HCT116 (cell line): ENCODE data around the gene DNAJA2. TPM values are rescaled to one million over a fixed set of nuclear protein-coding genes. Genes with fewer than 3 reads are reported as not detected.
"Not testable (repeated sequence)": the region's sequence is repeated elsewhere in the genome, so short reads cannot be mapped to it uniquely, and the experiment has no call there.

Experiments
- ATAC-seq: fragments of 200-7000 bp; cut with Tn5 transposase; 2 replicates; pipeline ENCODE4 v1.9.1; 2020; ENCODE audit warnings: mild to moderate bottlenecking, moderate library complexity
- BruUV-seq: library from RNA; stranded (reverse); fragments of 400-500 nt; replicated peaks from 2 replicates; lab custom pipeline; 2021; lab: Mats Ljungman, UMichigan
- CTCF ChIA-PET: fragments of 300-600 bp; sonication (Branson Sonifier 250); formaldehyde crosslinking; loops from one replicate; lab custom pipeline; 2021; ENCODE audit warnings: antibody characterized with exemption; lab: Charles Lee
- POLR2A ChIA-PET: fragments of 300-600, 350-600 bp; sonication (Branson Sonifier 250); formaldehyde crosslinking; loops from one replicate; lab custom pipeline; 2021; ENCODE audit warnings: antibody characterized with exemption; lab: Charles Lee
- RAD21 ChIA-PET, 2 experiments: fragments of 300-600 bp; sonication (Branson Sonifier 250); formaldehyde crosslinking; loops; one replicate each; lab custom pipeline; 2023; ENCODE audit warnings: low total read pairs in 2 of 2; ENCODE audit not compliant: uncharacterized antibody in 2 of 2, unreplicated experiment in 2 of 2, low non-redundant PET in 1 of 2; lab: Charles Lee
- DNase-seq: peaks from one replicate; pipeline ENCODE4 v3.0.0-alpha.2; 2010; ENCODE audit warnings: low read depth, low spot score
- H2AFZ ChIP-seq: fragments of 200-600 bp; shearing (Covaris generic), sonication (generic); 2 replicates; pipeline ENCODE4 v1.6.1; 2017; ENCODE audit warnings: low read depth, mixed run types, mixed read lengths, antibody characterized with exemption, low read length; ENCODE audit not compliant: poor library complexity, severe bottlenecking
- H3K27ac ChIP-seq: 2 replicates; pipeline ENCODE4 v1.5.1; 2012; ENCODE audit warnings: low read depth, low read length
- H3K27me3 ChIP-seq: fragments of 200-600 bp; sonication (generic); 2 replicates; pipeline ENCODE4 v1.6.1; 2016; ENCODE audit warnings: mixed run types, low read length, mixed read lengths; ENCODE audit not compliant: insufficient read depth
- H3K36me3 ChIP-seq, 2 experiments: fragments of 200-500 bp in 1 of 2; fragments of 200-600 bp in 1 of 2; sonication (Bioruptor generic) in 1 of 2; sonication (generic) in 1 of 2; 2 replicates each; pipeline versions ENCODE4 v1.5.1 to v1.6.1; 2014 to 2016; ENCODE audit warnings: low read length in 2 of 2, inconsistent platforms in 1 of 2, mixed read lengths in 1 of 2, mixed run types in 1 of 2; ENCODE audit not compliant: insufficient read depth in 2 of 2, control insufficient read depth in 1 of 2
- H3K4me1 ChIP-seq, 2 experiments: fragments of 200-600 bp in 1 of 2; sonication (generic) in 1 of 2; 2 replicates each; pipeline versions ENCODE4 v1.5.1 to v1.6.1; 2012 to 2017; ENCODE audit warnings: low read length in 2 of 2, inconsistent platforms in 1 of 2, mild to moderate bottlenecking in 1 of 2, mixed read lengths in 1 of 2, mixed run types in 1 of 2, moderate library complexity in 1 of 2; ENCODE audit not compliant: insufficient read depth in 2 of 2, control insufficient read depth in 1 of 2
- H3K4me2 ChIP-seq: fragments of 200-600 bp; sonication (generic); 2 replicates; pipeline ENCODE4 v1.6.1; 2017; ENCODE audit warnings: mixed run types, low read length, mixed read lengths
- H3K4me3 ChIP-seq, 2 experiments: fragments of 200-600 bp in 1 of 2; sonication (generic) in 1 of 2; replicated peaks in 1 of 2; 2 replicates each; pipeline ENCODE4 v1.5.1; 2011 to 2016; ENCODE audit warnings: low read length in 2 of 2, control low read depth in 1 of 2, low read depth in 1 of 2, mild to moderate bottlenecking in 1 of 2, mixed read lengths in 1 of 2, mixed run types in 1 of 2
- H3K79me2 ChIP-seq: fragments of 200-600 bp; sonication (generic); 2 replicates; pipeline ENCODE4 v1.6.1; 2017; ENCODE audit warnings: mild to moderate bottlenecking, mixed run types, low read length, moderate library complexity, mixed read lengths; ENCODE audit not compliant: insufficient read depth
- H3K9ac ChIP-seq: fragments of 200-600 bp; sonication (generic); 2 replicates; pipeline ENCODE4 v1.6.1; 2016; ENCODE audit warnings: low read length, mixed read lengths
- H3K9me2 ChIP-seq: fragments of 200-600 bp; sonication (generic), shearing (Covaris generic); 2 replicates; pipeline ENCODE4 v1.6.1; 2017; ENCODE audit warnings: mixed run types, mild to moderate bottlenecking, moderate library complexity; ENCODE audit not compliant: insufficient read depth
- H3K9me3 ChIP-seq, 2 experiments: fragments of 200-500 bp in 1 of 2; fragments of 200-600 bp in 1 of 2; sonication (Bioruptor generic) in 1 of 2; sonication (generic) in 1 of 2; 2 replicates each; pipeline ENCODE4 v1.6.1; 2014 to 2017; ENCODE audit warnings: low read length in 2 of 2, mixed read lengths in 2 of 2, inconsistent platforms in 1 of 2, low read depth in 1 of 2, mild to moderate bottlenecking in 1 of 2, mixed run types in 1 of 2, moderate library complexity in 1 of 2; ENCODE audit not compliant: control insufficient read depth in 1 of 2, insufficient read depth in 1 of 2
- H4K20me1 ChIP-seq: fragments of 200-600 bp; sonication (generic), shearing (Covaris generic); 2 replicates; pipeline ENCODE4 v1.6.1; 2017; ENCODE audit warnings: mixed run types, mild to moderate bottlenecking, moderate library complexity; ENCODE audit not compliant: insufficient read depth
- ATF3 ChIP-seq: IDR thresholded peaks from 2 replicates; pipeline ENCODE4 v1.6.1; 2012
- EGR1 ChIP-seq: IDR thresholded peaks from 2 replicates; pipeline ENCODE4 v1.6.1; 2012; ENCODE audit warnings: low read depth
- EZH2phosphoT487 ChIP-seq: fragments of 200-600 bp; IDR thresholded peaks from 2 replicates; pipeline ENCODE4 v1.6.1; 2018; ENCODE audit warnings: antibody characterized with exemption, borderline replicate concordance
- ZBTB33 ChIP-seq: IDR thresholded peaks from 2 replicates; pipeline ENCODE4 v1.6.1; 2011; ENCODE audit warnings: mild to moderate bottlenecking, low read length, moderate library complexity; ENCODE audit not compliant: insufficient replicate concordance; ENCODE audit errors: extremely low read depth
- intact Hi-C: fragments of 100-400 bp; cut with micrococcal nuclease; formaldehyde crosslinking; loops from 2 replicates; pipeline ENCODE4 v1.10.0; 2022
- total RNA-seq: library from RNA; stranded (reverse); gene quantifications from one replicate; pipeline ENCODE4 v1.2.1, GENCODE V29; 2021; ENCODE audit not compliant: unreplicated experiment
- TF ChIP-seq, protein P1 (sequence below): IDR thresholded peaks from 2 replicates; pipeline ENCODE4 v1.6.1; 2012

Gene DNAJA2
- total RNA-seq, 1 experiment from 2014 or later = 68.2 TPM

GRCh38 chr16:47004652-47005051 lies 31.2 kb upstream of the DNAJA2 start:
- Histone ChIP-seq H3K4me3 (no peak overlapping the region), H3K9me3 (no peaks in the 10 kb centered on the region), H4K20me1 (no peaks in the 10 kb centered on the region), H3K36me3 (no peaks in the 10 kb centered on the region), H3K27me3 (no peaks in the 10 kb centered on the region), H3K4me1 (no peaks in the 10 kb centered on the region), H3K79me2 (no peaks in the 10 kb centered on the region), H2AFZ (no peak overlapping the region), H3K9ac (no peak overlapping the region), H3K4me2 (no peak overlapping the region), H3K9me2 (no peaks in the 10 kb centered on the region), H3K27ac (no peak overlapping the region)
- DNase-seq (no peak), ATAC-seq (no peak)
- ChIA-PET RAD21 (no interaction called here), CTCF (no interaction called here), POLR2A (no interaction called here)
- intact Hi-C loops = no loop called here
- TF ChIP-seq EGR1 (no peak), ATF3 (no peak), ZBTB33 (no peak), EZH2phosphoT487 (no peak)
- TF ChIP-seq, protein P1, sequence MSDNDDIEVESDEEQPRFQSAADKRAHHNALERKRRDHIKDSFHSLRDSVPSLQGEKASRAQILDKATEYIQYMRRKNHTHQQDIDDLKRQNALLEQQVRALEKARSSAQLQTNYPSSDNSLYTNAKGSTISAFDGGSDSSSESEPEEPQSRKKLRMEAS = no peak
- BruUV-seq = no TSS peak

- ATAC-seq, BruUV-seq, H3K27ac ChIP-seq, H3K4me1 ChIP-seq, intact Hi-C loops, POLR2A ChIA-PET, H3K27me3 ChIP-seq, H3K9ac ChIP-seq, RAD21 ChIA-PET, DNase-seq, CTCF ChIA-PET, H3K9me2 ChIP-seq, H4K20me1 ChIP-seq, H3K4me3 ChIP-seq, H3K79me2 ChIP-seq, H3K4me2 ChIP-seq, H3K36me3 ChIP-seq, H2AFZ ChIP-seq, H3K9me3 ChIP-seq: not testable (repeated sequence)
These were observed 26.6 kb upstream of the DNAJA2 start for GRCh38 chr16:47000066-47000465.
